CD4-positive, alpha-beta memory T cell (primary cell): ENCODE measurements around the gene EML1. TPM values are rescaled to one million over a fixed set of nuclear protein-coding genes. Genes with fewer than 3 reads are reported as not detected.

Experiments
- CTCF ChIA-PET: fragments of 350-600 bp; sonication (Branson Sonifier 250); formaldehyde crosslinking; loops from one replicate; lab custom pipeline; 2021; ENCODE audit warnings: inconsistent platforms; ENCODE audit not compliant: partially characterized antibody; lab: Charles Lee
- POLR2A ChIA-PET: fragments of 350-600 bp; sonication (Branson Sonifier 250); formaldehyde crosslinking; loops from one replicate; lab custom pipeline; 2021; ENCODE audit not compliant: partially characterized antibody; lab: Charles Lee
- DNase-seq, 5 donors: peaks; one replicate each; pipeline versions ENCODE4 v3.0.0 to v3.0.0-alpha.2; 2020 to 2022; ENCODE audit warnings: mixed read lengths in 1 of 5
- H3K27ac ChIP-seq: one replicate; pipeline ENCODE4 v1.7.0; 2013; ENCODE audit warnings: low read depth, low read length
- H3K27me3 ChIP-seq: 2 replicates; pipeline ENCODE4 v1.7.0; 2013; ENCODE audit warnings: mild to moderate bottlenecking, low read length, moderate library complexity; ENCODE audit not compliant: insufficient read depth
- H3K36me3 ChIP-seq: 2 replicates; pipeline ENCODE4 v1.7.0; 2013; ENCODE audit warnings: mild to moderate bottlenecking, low read length, moderate library complexity; ENCODE audit not compliant: insufficient read depth
- H3K4me1 ChIP-seq: 2 replicates; pipeline ENCODE4 v1.7.0; 2013; ENCODE audit warnings: mild to moderate bottlenecking, low read length, moderate library complexity; ENCODE audit not compliant: insufficient read depth
- H3K4me3 ChIP-seq, 2 donors: one replicate each; pipeline ENCODE4 v1.7.0; 2013; ENCODE audit warnings: low read length in 2 of 2, mild to moderate bottlenecking in 1 of 2
- H3K9me3 ChIP-seq, 2 donors: one replicate each; pipeline ENCODE4 v1.7.0; 2013; ENCODE audit warnings: low read length in 2 of 2, control low read depth in 1 of 2; ENCODE audit not compliant: control insufficient read depth in 1 of 2
- H3K27ac Mint-ChIP-seq, 7 donors: one replicate each; pipeline ENCODE4 v1.8.0; 2020 to 2021; ENCODE audit warnings: mixed read lengths in 7 of 7, mild to moderate bottlenecking in 6 of 7, inconsistent platforms in 3 of 7, moderate library complexity in 3 of 7
- H3K27me3 Mint-ChIP-seq, 2 donors: one replicate each; pipeline ENCODE4 v1.8.0; 2020 to 2021; ENCODE audit warnings: mixed read lengths in 2 of 2
- H3K36me3 Mint-ChIP-seq, 2 donors: one replicate each; pipeline ENCODE4 v1.8.0; 2020 to 2021; ENCODE audit warnings: mixed read lengths in 2 of 2, inconsistent platforms in 1 of 2, mild to moderate bottlenecking in 1 of 2
- H3K4me1 Mint-ChIP-seq, 4 donors: one replicate each; pipeline ENCODE4 v1.8.0; 2020 to 2021; ENCODE audit warnings: mixed read lengths in 4 of 4, mild to moderate bottlenecking in 1 of 4
- H3K4me3 Mint-ChIP-seq, 8 donors: one replicate each; pipeline ENCODE4 v1.8.0; 2020 to 2021; ENCODE audit warnings: mixed read lengths in 8 of 8, mild to moderate bottlenecking in 7 of 8, moderate library complexity in 6 of 8, inconsistent platforms in 3 of 8
- H3K9me3 Mint-ChIP-seq, 8 donors: one replicate each; pipeline ENCODE4 v1.8.0; 2020 to 2021; ENCODE audit warnings: mixed read lengths in 8 of 8, mild to moderate bottlenecking in 5 of 8, inconsistent platforms in 3 of 8, moderate library complexity in 1 of 8
- intact Hi-C: fragments of 100-400 bp; cut with micrococcal nuclease; formaldehyde crosslinking; loops from one replicate; pipeline ENCODE4 v1.15.1; 2023
- polyA plus RNA-seq, 2 donors: library from polyadenylated mRNA; unstranded; fragments of 300-500 nt; fragmentation: Illumina TruSeq; gene quantifications; one replicate each; pipeline ENCODE4 v1.2.3, GENCODE V29; 2021
- total RNA-seq, 2 experiments: library from RNA; stranded (reverse); gene quantifications; one replicate each; pipeline ENCODE4 v1.2.3, GENCODE V29; 2021

Gene EML1
- total and polyA plus RNA-seq, 4 experiments from 2014 or later: 0.22 to 0.23 TPM; not detected in 2

GRCh38 chr14:99808154-99808505 lies 14.9 kb downstream of the EML1 start:
- Histone ChIP-seq H3K36me3 (no peaks in the 10 kb centered on the region), H3K9me3 (no peaks in the 10 kb centered on the region), H3K4me3 (no peak overlapping the region), H3K27me3 (no peaks in the 10 kb centered on the region), H3K27ac (no peak overlapping the region), H3K4me1 (no peaks in the 10 kb centered on the region)
- Mint-ChIP-seq H3K9me3 (no peaks in the 10 kb centered on the region), H3K4me3 (no peak overlapping the region), H3K4me1 (no peaks in the 10 kb centered on the region), H3K27ac (no peak overlapping the region), H3K27me3 (peaks cover 7 to 26% of the 10 kb centered on the region in 2 donors), H3K36me3 (no peaks in the 10 kb centered on the region)
- DNase-seq: no peak
- CTCF ChIA-PET: no interaction called here
- POLR2A ChIA-PET: no interaction called here
- intact Hi-C loops: no loop called here

- H3K27me3 ChIP-seq: no peaks in the 10 kb centered on the region
- H3K4me3 ChIP-seq: no peak overlapping the region
- ChIA-PET CTCF (no interaction called here), POLR2A (no interaction called here)
- Mint-ChIP-seq H3K36me3 (no peaks in the 10 kb centered on the region), H3K4me1 (no peaks in the 10 kb centered on the region), H3K27me3 (peaks cover 7 to 24% of the 10 kb centered on the region in 2 donors), H3K27ac (no peak overlapping the region), H3K4me3 (no peak overlapping the region), H3K9me3 (no peaks in the 10 kb centered on the region)
- intact Hi-C loops: no loop called here
- H3K27ac ChIP-seq: no peak overlapping the region
- H3K36me3 ChIP-seq: no peaks in the 10 kb centered on the region
- H3K9me3 ChIP-seq: no peaks in the 10 kb centered on the region
- DNase-seq: no peak
- no peaks in the 10 kb centered on the region for H3K4me1 ChIP-seq
Observed at GRCh38 chr14:99808515-99808914, 15.3 kb downstream of the EML1 start.

GRCh38 chr14:99809360-99809759 lies 16.1 kb downstream of the EML1 start:
- Histone ChIP-seq H3K4me1 (no peaks in the 10 kb centered on the region), H3K27me3 (no peaks in the 10 kb centered on the region), H3K4me3 (no peak overlapping the region), H3K9me3 (no peaks in the 10 kb centered on the region), H3K36me3 (no peaks in the 10 kb centered on the region), H3K27ac (no peak overlapping the region)
- intact Hi-C loops: no loop called here
- ChIA-PET POLR2A (no interaction called here), CTCF (no interaction called here)
- DNase-seq: no peak
- no peaks in the 10 kb centered on the region for H3K9me3 Mint-ChIP-seq
- H3K27me3 Mint-ChIP-seq: peaks cover 7 to 25% of the 10 kb centered on the region in 2 donors
- no peaks in the 10 kb centered on the region for H3K36me3 Mint-ChIP-seq
- no peak overlapping the region for H3K27ac Mint-ChIP-seq
- no peak overlapping the region for H3K4me3 Mint-ChIP-seq
- no peaks in the 10 kb centered on the region for H3K4me1 Mint-ChIP-seq

GRCh38 chr14:99809859-99810558 lies 16.8 kb downstream of the EML1 start:
- intact Hi-C loops: no loop called here
- Histone ChIP-seq H3K4me1 (no peaks in the 10 kb centered on the region), H3K27ac (no peak overlapping the region), H3K4me3 (no peak overlapping the region), H3K9me3 (no peaks in the 10 kb centered on the region), H3K36me3 (no peaks in the 10 kb centered on the region), H3K27me3 (no peaks in the 10 kb centered on the region)
- H3K27me3 Mint-ChIP-seq: peaks cover 7 to 24% of the 10 kb centered on the region in 2 donors
- H3K9me3 Mint-ChIP-seq: no peaks in the 10 kb centered on the region
- H3K4me3 Mint-ChIP-seq: no peak overlapping the region
- H3K27ac Mint-ChIP-seq: no peak overlapping the region
- ChIA-PET POLR2A (no interaction called here), CTCF (no interaction called here)
- no peak for DNase-seq
- no peaks in the 10 kb centered on the region for H3K4me1 Mint-ChIP-seq
- H3K36me3 Mint-ChIP-seq: no peaks in the 10 kb centered on the region

- no peak overlapping the region for H3K4me3 ChIP-seq
- no peak overlapping the region for H3K27ac Mint-ChIP-seq
- H3K36me3 ChIP-seq: no peaks in the 10 kb centered on the region
- H3K27ac ChIP-seq: no peak overlapping the region
- H3K4me3 Mint-ChIP-seq: no peak overlapping the region
- CTCF ChIA-PET: no interaction called here
- no peaks in the 10 kb centered on the region for H3K4me1 ChIP-seq
- no peaks in the 10 kb centered on the region for H3K9me3 Mint-ChIP-seq
- intact Hi-C loops: no loop called here
- no peaks in the 10 kb centered on the region for H3K27me3 ChIP-seq
- DNase-seq: no peak
- no peaks in the 10 kb centered on the region for H3K36me3 Mint-ChIP-seq
- no peaks in the 10 kb centered on the region for H3K4me1 Mint-ChIP-seq
- no peaks in the 10 kb centered on the region for H3K9me3 ChIP-seq
- peaks cover 7 to 21% of the 10 kb centered on the region in 2 donors for H3K27me3 Mint-ChIP-seq
- POLR2A ChIA-PET: no interaction called here
Observed at GRCh38 chr14:99810559-99810874, 17.3 kb downstream of the EML1 start.

- Mint-ChIP-seq H3K27me3 (peaks cover 6 to 17% of the 10 kb centered on the region in 2 donors), H3K27ac (no peak overlapping the region), H3K9me3 (no peaks in the 10 kb centered on the region), H3K4me3 (no peak overlapping the region), H3K4me1 (no peaks in the 10 kb centered on the region), H3K36me3 (no peaks in the 10 kb centered on the region)
- H3K27ac ChIP-seq: no peak overlapping the region
- ChIA-PET CTCF (no interaction called here), POLR2A (no interaction called here)
- no peaks in the 10 kb centered on the region for H3K9me3 ChIP-seq
- no peaks in the 10 kb centered on the region for H3K36me3 ChIP-seq
- no peak overlapping the region for H3K4me3 ChIP-seq
- no peaks in the 10 kb centered on the region for H3K27me3 ChIP-seq
- no peaks in the 10 kb centered on the region for H3K4me1 ChIP-seq
- intact Hi-C loops: no loop called here
- DNase-seq: no peak
Observed at GRCh38 chr14:99812096-99812750, 19.0 kb downstream of the EML1 start.

- Histone ChIP-seq H3K4me3 (no peak overlapping the region), H3K36me3 (no peaks in the 10 kb centered on the region), H3K27me3 (no peaks in the 10 kb centered on the region), H3K4me1 (no peaks in the 10 kb centered on the region), H3K27ac (no peak overlapping the region), H3K9me3 (no peaks in the 10 kb centered on the region)
- ChIA-PET POLR2A (no interaction called here), CTCF (interaction anchor here (0.6 kb wide), 1 partner anchor 103 kb away, joined by 3 read pairs; no protein-coding TSS in a partner anchor)
- Mint-ChIP-seq H3K4me3 (no peak overlapping the region), H3K27me3 (peaks cover 6 to 20% of the 10 kb centered on the region in 2 donors), H3K27ac (no peak overlapping the region), H3K36me3 (no peaks in the 10 kb centered on the region), H3K9me3 (no peaks in the 10 kb centered on the region), H3K4me1 (no peaks in the 10 kb centered on the region)
- DNase-seq: no peak
- intact Hi-C loops: no loop called here
Observed at GRCh38 chr14:99812892-99813291, 19.7 kb downstream of the EML1 start.
